NCI-H82 (cell line): ENCODE results near the gene LTBP3.

Experiments
- DNase-seq: peaks from one replicate; lab custom pipeline; 2025; lab: John Stamatoyannopoulos, UW

Gene LTBP3

GRCh38 chr11:65493367-65494176 lies 64.6 kb downstream of the LTBP3 start:
- peak; percentile 34 for DNase-seq

- DNase-seq = peak; percentile 27
Measured at GRCh38 chr11:65492637-65493366, 65.4 kb downstream of the LTBP3 start.

GRCh38 chr11:65492387-65492636 lies 65.8 kb downstream of the LTBP3 start:
- no peak for DNase-seq

GRCh38 chr11:65491614-65492386 lies 66.4 kb downstream of the LTBP3 start:
- peak; percentile 66 for DNase-seq

GRCh38 chr11:65491163-65491465 lies 67.0 kb downstream of the LTBP3 start:
- no peak for DNase-seq

- peak; percentile 66 for DNase-seq
Measured at GRCh38 chr11:65489706-65490320, 68.3 kb downstream of the LTBP3 start.

- no peak for DNase-seq
Measured at GRCh38 chr11:65489035-65489705, 69.0 kb downstream of the LTBP3 start.
